GM23338 (cell line): Measurements from ENCODE around the gene FUT7. TPM values are rescaled to one million over a fixed set of nuclear protein-coding genes. Genes with fewer than 3 reads are reported as not detected.

ENCODE experiments used
- ATAC-seq: fragments of 200-7000 bp; cut with Tn5 transposase; 3 replicates; pipeline ENCODE4 v1.9.1; 2020
- DNase-seq: peaks from one replicate; pipeline ENCODE4 v3.0.0-alpha.2; 2015; ENCODE audit warnings: low spot score
- H2AFZ ChIP-seq: fragments of 200-600 bp; sonication (generic); 2 replicates; pipeline ENCODE4 v1.8.0; 2016; ENCODE audit warnings: antibody characterized with exemption, mild to moderate bottlenecking, moderate library complexity
- H3F3A ChIP-seq: fragments of 200-600 bp; sonication (generic); replicated peaks from 2 replicates; pipeline ENCODE4 v1.8.0; 2017; ENCODE audit warnings: antibody characterized with exemption, mixed run types, low read depth
- H3K27ac ChIP-seq: fragments of 200-600 bp; sonication (generic); 2 replicates; pipeline ENCODE4 v1.6.1; 2016; ENCODE audit warnings: low read depth
- H3K27me3 ChIP-seq: fragments of 200-600 bp; sonication (generic); 2 replicates; pipeline ENCODE4 v1.8.0; 2016; ENCODE audit warnings: mild to moderate bottlenecking, mixed run types, moderate library complexity; ENCODE audit not compliant: insufficient read depth
- H3K36me3 ChIP-seq: fragments of 200-600 bp; sonication (generic); 2 replicates; pipeline ENCODE4 v1.8.0; 2016; ENCODE audit warnings: mild to moderate bottlenecking; ENCODE audit not compliant: insufficient read depth
- H3K4me1 ChIP-seq: fragments of 200-600 bp; sonication (generic); 2 replicates; pipeline ENCODE4 v1.8.0; 2016; ENCODE audit warnings: mild to moderate bottlenecking, moderate library complexity; ENCODE audit not compliant: insufficient read depth
- H3K4me2 ChIP-seq: fragments of 200-600 bp; sonication (generic); 2 replicates; pipeline ENCODE4 v1.7.1; 2017; ENCODE audit warnings: mixed run types
- H3K4me3 ChIP-seq: fragments of 200-600 bp; sonication (generic); 2 replicates; pipeline ENCODE4 v1.6.1; 2016; ENCODE audit warnings: mixed run types
- H3K79me2 ChIP-seq: fragments of 200-600 bp; sonication (generic); replicated peaks from 2 replicates; pipeline ENCODE4 v1.8.0; 2017; ENCODE audit warnings: mild to moderate bottlenecking; ENCODE audit not compliant: insufficient read depth
- H3K9me2 ChIP-seq: fragments of 200-600 bp; sonication (generic); 2 replicates; pipeline ENCODE4 v1.8.0; 2017; ENCODE audit not compliant: insufficient read depth
- H4K20me1 ChIP-seq: fragments of 200-600 bp; sonication (generic); replicated peaks from 2 replicates; pipeline ENCODE4 v1.8.0; 2017; ENCODE audit warnings: mild to moderate bottlenecking; ENCODE audit not compliant: insufficient read depth
- H3K27ac Mint-ChIP-seq: 2 replicates; pipeline ENCODE4 v1.8.0; 2020; ENCODE audit warnings: inconsistent platforms, mild to moderate bottlenecking, moderate library complexity, mixed read lengths
- H3K27me3 Mint-ChIP-seq: 3 replicates; pipeline ENCODE4 v1.8.0; 2022; ENCODE audit warnings: low read depth, mild to moderate bottlenecking, moderate library complexity, mixed read lengths, inconsistent platforms; ENCODE audit not compliant: insufficient read depth, poor library complexity
- H3K36me3 Mint-ChIP-seq: 3 replicates; pipeline ENCODE4 v1.8.0; 2021; ENCODE audit warnings: low read depth, mild to moderate bottlenecking, inconsistent platforms, moderate library complexity, mixed read lengths
- H3K4me1 Mint-ChIP-seq: 3 replicates; pipeline ENCODE4 v1.8.0; 2020; ENCODE audit warnings: mild to moderate bottlenecking, inconsistent platforms, mixed read lengths
- H3K4me3 Mint-ChIP-seq: 3 replicates; pipeline ENCODE4 v1.8.0; 2021; ENCODE audit warnings: moderate library complexity, mild to moderate bottlenecking, inconsistent platforms, mixed read lengths
- H3K9me3 Mint-ChIP-seq: 3 replicates; pipeline ENCODE4 v1.8.0; 2020; ENCODE audit warnings: moderate library complexity, mild to moderate bottlenecking, inconsistent platforms, mixed read lengths
- CREB1 ChIP-seq: fragments of 250-450 bp; sonication (Bioruptor Pico); IDR thresholded peaks from 2 replicates; pipeline ENCODE4 v1.5.0; 2020; ENCODE audit warnings: low read depth, mild to moderate bottlenecking, moderate library complexity
- JUNB ChIP-seq: IDR thresholded peaks from one replicate; pipeline ENCODE4 v1.6.1; 2016; ENCODE audit warnings: antibody characterized with exemption; ENCODE audit not compliant: unreplicated experiment
- NANOG ChIP-seq: IDR thresholded peaks from 2 replicates; pipeline ENCODE4 v1.6.1; 2016; ENCODE audit warnings: antibody characterized with exemption, borderline replicate concordance
- POLR2AphosphoS5 ChIP-seq: IDR thresholded peaks from 2 replicates; pipeline ENCODE4 v1.6.1; 2016; ENCODE audit warnings: antibody characterized with exemption, low read depth
- REST ChIP-seq: IDR thresholded peaks from one replicate; pipeline ENCODE4 v1.6.1; 2018; ENCODE audit warnings: antibody characterized with exemption; ENCODE audit not compliant: unreplicated experiment
- STAT1 ChIP-seq: IDR thresholded peaks from one replicate; pipeline ENCODE4 v1.6.1; 2016; ENCODE audit warnings: antibody characterized with exemption; ENCODE audit not compliant: unreplicated experiment
- ZNF114 ChIP-seq: fragments of 250-450 bp; sonication (Bioruptor Pico); IDR thresholded peaks from 2 replicates; pipeline ENCODE4 v1.5.0; 2020; ENCODE audit warnings: mild to moderate bottlenecking, moderate library complexity
- ZNF331 ChIP-seq: fragments of 250-450 bp; sonication (Bioruptor Pico); IDR thresholded peaks from 2 replicates; pipeline ENCODE4 v1.5.0; 2020; ENCODE audit warnings: low read depth, mild to moderate bottlenecking, moderate library complexity
- ZNF462 ChIP-seq: fragments of 250-450 bp; sonication (Bioruptor Pico); IDR thresholded peaks from 2 replicates; pipeline ENCODE4 v1.5.0; 2020; ENCODE audit warnings: mild to moderate bottlenecking, moderate library complexity
- polyA plus RNA-seq: library from polyadenylated mRNA; unstranded; fragments of >200 nt; fragmentation: Nextera tagmentation; extraction: Ambion mirVana; gene quantifications from 2 replicates; pipeline ENCODE4 v1.2.1, GENCODE V29; 2016
- total RNA-seq: library from RNA; depleted of rRNA; stranded (reverse); fragments of >200 nt; shearing (Covaris generic); gene quantifications from 2 replicates; pipeline ENCODE4 v1.2.3, GENCODE V29; 2014
- TF ChIP-seq, protein P1 (sequence below), 2 experiments: fragments of 200-600 bp in 1 of 2; sonication (generic) in 1 of 2; conservative IDR thresholded peaks; 2 replicates each; pipeline versions ENCODE4 v1.5.1 to v1.6.1; 2016 to 2017; ENCODE audit warnings: antibody characterized with exemption in 2 of 2, low read depth in 2 of 2, mild to moderate bottlenecking in 2 of 2, moderate library complexity in 1 of 2

The FUT7 gene
- total and polyA plus RNA-seq, 2 experiments from 2014 or later: not detected

GRCh38 chr9:137015540-137015930 is 16.4 kb downstream of the FUT7 start:
- no peaks in the 10 kb centered on the region for H4K20me1 ChIP-seq
- H3K4me2 ChIP-seq: no peak overlapping the region
- ATAC-seq: no peak
- no peaks in the 10 kb centered on the region for H3K36me3 ChIP-seq
- H3F3A ChIP-seq: no peaks in the 10 kb centered on the region
- H3K27me3 Mint-ChIP-seq: peaks cover 4% of the 10 kb centered on the region
- H3K36me3 Mint-ChIP-seq: peaks cover 2% of the 10 kb centered on the region; the same call in 1 of the 3 replicates
- no peak overlapping the region for H3K4me3 Mint-ChIP-seq
- H3K4me1 Mint-ChIP-seq: no peaks in the 10 kb centered on the region
- H3K9me2 ChIP-seq: no peaks in the 10 kb centered on the region
- H3K27ac ChIP-seq: no peak overlapping the region
- H3K27me3 ChIP-seq: no peaks in the 10 kb centered on the region
- no peak overlapping the region for H3K4me3 ChIP-seq
- no peak for DNase-seq
- H3K4me1 ChIP-seq: no peaks in the 10 kb centered on the region
- H2AFZ ChIP-seq: no peak overlapping the region
- no peaks in the 10 kb centered on the region for H3K79me2 ChIP-seq
- TF ChIP-seq POLR2AphosphoS5: no peak
- no peak for TF ChIP-seq ZNF114 (CRISPR knock-in tag)
- TF ChIP-seq STAT1: no peak
- H3K27ac Mint-ChIP-seq: no peak overlapping the region
- H3K9me3 Mint-ChIP-seq: no peaks in the 10 kb centered on the region

DNA sequence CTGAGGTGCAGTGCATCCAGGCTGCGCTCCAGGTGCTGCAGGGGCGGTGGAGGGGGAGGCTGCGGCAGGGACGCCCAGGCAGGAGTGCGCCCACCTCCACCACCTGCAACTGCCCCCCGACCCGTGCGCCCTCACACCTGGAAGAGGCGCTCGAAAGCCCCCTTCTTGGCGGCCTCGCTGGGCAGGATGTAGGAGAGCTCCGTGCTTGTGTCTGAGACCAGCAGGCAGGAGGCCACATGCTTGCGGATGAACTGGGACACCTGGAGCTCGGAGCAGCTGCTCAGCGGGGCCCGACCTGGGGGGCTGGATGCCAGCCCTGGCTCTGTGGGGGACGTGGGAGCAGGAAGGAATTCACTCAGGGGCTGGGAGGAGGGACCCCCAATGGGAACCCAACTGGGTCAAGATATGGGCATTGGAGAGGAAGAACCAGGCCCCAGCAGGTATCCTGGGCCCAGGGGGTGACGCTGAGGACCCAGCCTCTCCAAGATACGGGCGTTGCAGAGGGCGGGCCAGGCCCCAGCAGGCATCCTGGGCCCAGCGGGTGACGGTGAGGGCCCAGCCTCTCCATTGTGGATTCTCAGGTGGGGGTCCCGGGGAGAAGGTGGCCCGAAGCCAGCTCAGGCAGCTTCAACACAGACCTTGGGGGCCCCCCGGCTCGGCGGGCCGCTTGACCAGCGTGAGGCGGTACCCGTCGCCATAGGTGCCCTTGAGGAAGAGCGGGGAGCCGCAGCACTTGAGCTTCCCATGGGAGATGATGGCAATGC is 16.9 kb downstream of the FUT7 start:
- Histone ChIP-seq H3K9me2 (no peaks in the 10 kb centered on the region), H3F3A (no peaks in the 10 kb centered on the region), H4K20me1 (no peaks in the 10 kb centered on the region), H3K4me2 (no peak overlapping the region), H3K27ac (no peak overlapping the region), H2AFZ (no peak overlapping the region), H3K36me3 (no peaks in the 10 kb centered on the region), H3K27me3 (no peaks in the 10 kb centered on the region), H3K79me2 (no peaks in the 10 kb centered on the region), H3K4me1 (no peaks in the 10 kb centered on the region), H3K4me3 (no peak overlapping the region)
- Mint-ChIP-seq H3K4me1 (no peaks in the 10 kb centered on the region), H3K4me3 (no peak overlapping the region), H3K27ac (no peak overlapping the region), H3K27me3 (peaks cover 4% of the 10 kb centered on the region), H3K9me3 (no peaks in the 10 kb centered on the region), H3K36me3 (peaks cover 2% of the 10 kb centered on the region; the same call in 1 of the 3 replicates)
- DNase-seq: no peak
- no peak for ATAC-seq
- TF ChIP-seq CREB1 (CRISPR knock-in tag): no peak
- no peak for TF ChIP-seq ZNF114 (CRISPR knock-in tag)
- no peak for TF ChIP-seq ZNF331 (CRISPR knock-in tag)
- TF ChIP-seq REST: no peak
- TF ChIP-seq ZNF462 (CRISPR knock-in tag): no peak
- TF ChIP-seq JUNB: no peak
- no peak for TF ChIP-seq STAT1
- TF ChIP-seq NANOG: no peak
- TF ChIP-seq, protein P1, sequence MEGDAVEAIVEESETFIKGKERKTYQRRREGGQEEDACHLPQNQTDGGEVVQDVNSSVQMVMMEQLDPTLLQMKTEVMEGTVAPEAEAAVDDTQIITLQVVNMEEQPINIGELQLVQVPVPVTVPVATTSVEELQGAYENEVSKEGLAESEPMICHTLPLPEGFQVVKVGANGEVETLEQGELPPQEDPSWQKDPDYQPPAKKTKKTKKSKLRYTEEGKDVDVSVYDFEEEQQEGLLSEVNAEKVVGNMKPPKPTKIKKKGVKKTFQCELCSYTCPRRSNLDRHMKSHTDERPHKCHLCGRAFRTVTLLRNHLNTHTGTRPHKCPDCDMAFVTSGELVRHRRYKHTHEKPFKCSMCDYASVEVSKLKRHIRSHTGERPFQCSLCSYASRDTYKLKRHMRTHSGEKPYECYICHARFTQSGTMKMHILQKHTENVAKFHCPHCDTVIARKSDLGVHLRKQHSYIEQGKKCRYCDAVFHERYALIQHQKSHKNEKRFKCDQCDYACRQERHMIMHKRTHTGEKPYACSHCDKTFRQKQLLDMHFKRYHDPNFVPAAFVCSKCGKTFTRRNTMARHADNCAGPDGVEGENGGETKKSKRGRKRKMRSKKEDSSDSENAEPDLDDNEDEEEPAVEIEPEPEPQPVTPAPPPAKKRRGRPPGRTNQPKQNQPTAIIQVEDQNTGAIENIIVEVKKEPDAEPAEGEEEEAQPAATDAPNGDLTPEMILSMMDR (conservative IDR thresholded peaks at IDR 0.05; ENCODE audit: low read depth in 2 of 2): no peak
